Measurements from ENCODE around the gene RASAL2. TPM values are rescaled to one million over a fixed set of nuclear protein-coding genes. Genes with fewer than 3 reads are reported as not detected.

The RASAL2 gene
- total RNA-seq, 2 experiments from 2014 or later, result not detected

- Mint-ChIP-seq H3K36me3 (ENCODE audit: low read depth) (no peaks in the 10 kb centered on the region), H3K4me1 (ENCODE audit: low read depth) (no peaks in the 10 kb centered on the region), H3K27ac (no peak overlapping the region), H3K4me3 (no peak overlapping the region), H3K27me3 (peaks cover 6% of the 10 kb centered on the region), H3K9me3 (no peaks in the 10 kb centered on the region)
- TF ChIP-seq CTCF (IDR thresholded peaks at IDR 0.05), result no peak
- no peak for DNase-seq
- intact Hi-C loops (cut with micrococcal nuclease), result no loop called here
- ChIA-PET POLR2A (no interaction called here), CTCF (interaction anchor here (1.3 kb wide), 1 partner anchor 12 kb away, joined by 6 read pairs; no protein-coding TSS in a partner anchor)
- no peak for ATAC-seq
Observed at GRCh38 chr1:178488393-178488792, 394.5 kb downstream of the RASAL2 start.

GRCh38 chr1:178489399-178489798 lies 395.5 kb downstream of the RASAL2 start:
- no peak overlapping the region for H3K4me3 Mint-ChIP-seq
- no peaks in the 10 kb centered on the region for H3K36me3 Mint-ChIP-seq (ENCODE audit: low read depth)
- TF ChIP-seq CTCF (IDR thresholded peaks at IDR 0.05), result no peak
- DNase-seq (no peak), ATAC-seq (no peak)
- ChIA-PET CTCF (no interaction called here), POLR2A (no interaction called here)
- H3K27me3 Mint-ChIP-seq, result peaks cover 6% of the 10 kb centered on the region
- no peaks in the 10 kb centered on the region for H3K4me1 Mint-ChIP-seq (ENCODE audit: low read depth)
- H3K9me3 Mint-ChIP-seq, result no peaks in the 10 kb centered on the region
- intact Hi-C loops (cut with micrococcal nuclease), result no loop called here
- no peak overlapping the region for H3K27ac Mint-ChIP-seq

GRCh38 chr1:178490136-178490535 lies 396.2 kb downstream of the RASAL2 start:
- no peak overlapping the region for H3K4me3 Mint-ChIP-seq
- peaks cover 6% of the 10 kb centered on the region for H3K27me3 Mint-ChIP-seq
- intact Hi-C loops (cut with micrococcal nuclease), result no loop called here
- DNase-seq (no peak), ATAC-seq (no peak)
- H3K9me3 Mint-ChIP-seq, result no peaks in the 10 kb centered on the region
- POLR2A ChIA-PET, result no interaction called here
- H3K27ac Mint-ChIP-seq, result no peak overlapping the region
- CTCF ChIA-PET, result no interaction called here
- no peak for TF ChIP-seq CTCF (IDR thresholded peaks at IDR 0.05)
- no peaks in the 10 kb centered on the region for H3K36me3 Mint-ChIP-seq (ENCODE audit: low read depth)
- H3K4me1 Mint-ChIP-seq (ENCODE audit: low read depth), result no peaks in the 10 kb centered on the region

- POLR2A ChIA-PET, result no interaction called here
- no peak for TF ChIP-seq CTCF (IDR thresholded peaks at IDR 0.05)
- intact Hi-C loops (cut with micrococcal nuclease), result no loop called here
- H3K4me3 Mint-ChIP-seq, result no peak overlapping the region
- ATAC-seq (no peak), DNase-seq (no peak)
- no peaks in the 10 kb centered on the region for H3K36me3 Mint-ChIP-seq (ENCODE audit: low read depth)
- no peak overlapping the region for H3K27ac Mint-ChIP-seq
- H3K4me1 Mint-ChIP-seq (ENCODE audit: low read depth), result no peaks in the 10 kb centered on the region
- H3K9me3 Mint-ChIP-seq, result no peaks in the 10 kb centered on the region
- CTCF ChIA-PET, result interaction anchor here (3.1 kb wide), 1 partner anchor 11 kb away, joined by 11 read pairs; no protein-coding TSS in a partner anchor
- peaks cover 6% of the 10 kb centered on the region for H3K27me3 Mint-ChIP-seq
Observed at GRCh38 chr1:178490967-178491366, 397.1 kb downstream of the RASAL2 start.

- Mint-ChIP-seq H3K27ac (no peak overlapping the region), H3K27me3 (peaks cover 6% of the 10 kb centered on the region), H3K4me1 (ENCODE audit: low read depth) (no peaks in the 10 kb centered on the region), H3K4me3 (no peak overlapping the region), H3K9me3 (no peaks in the 10 kb centered on the region), H3K36me3 (ENCODE audit: low read depth) (no peaks in the 10 kb centered on the region)
- ChIA-PET CTCF (interaction anchor here (3.1 kb wide), 1 partner anchor 10 kb away, joined by 11 read pairs; no protein-coding TSS in a partner anchor), POLR2A (no interaction called here)
- no peak for TF ChIP-seq CTCF (IDR thresholded peaks at IDR 0.05)
- DNase-seq, result no peak
- ATAC-seq, result no peak
- intact Hi-C loops (cut with micrococcal nuclease), result no loop called here
Observed at GRCh38 chr1:178491721-178492120, 397.8 kb downstream of the RASAL2 start.

Measured in activated CD8-positive, alpha-beta T cell treated with anti-CD3 and anti-CD28 coated beads for 36 hours (primary cell).